Activated T-cell treated with anti-CD3 and anti-CD28 coated beads for 4 hours (primary cell): Measurements from ENCODE around the gene S100A16.

Experiments
- DNase-seq: peaks from one replicate; pipeline ENCODE4 v3.0.0-alpha.2; 2020

The S100A16 gene

DNA sequence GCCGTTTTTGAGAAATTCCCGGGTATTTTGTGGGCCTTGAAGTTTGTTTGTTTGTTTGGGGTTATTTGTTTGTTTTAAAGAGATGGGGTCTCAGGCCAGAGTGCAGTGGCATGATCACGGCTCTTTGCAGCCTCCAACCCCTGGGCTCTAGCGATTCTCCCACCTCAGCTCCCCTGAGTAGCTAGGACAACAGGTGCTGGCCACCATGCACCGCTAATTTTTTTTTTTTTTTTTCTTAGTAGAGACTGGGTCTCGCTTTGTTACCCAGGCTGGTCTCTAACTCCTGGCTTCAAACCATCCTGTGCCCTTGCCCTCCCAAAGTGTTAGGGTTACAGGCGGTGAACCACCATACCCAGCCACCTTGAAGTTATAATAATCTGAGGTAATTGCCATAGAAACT, 22.9 kb upstream of the S100A16 start:
- DNase-seq: no peak

DNA sequence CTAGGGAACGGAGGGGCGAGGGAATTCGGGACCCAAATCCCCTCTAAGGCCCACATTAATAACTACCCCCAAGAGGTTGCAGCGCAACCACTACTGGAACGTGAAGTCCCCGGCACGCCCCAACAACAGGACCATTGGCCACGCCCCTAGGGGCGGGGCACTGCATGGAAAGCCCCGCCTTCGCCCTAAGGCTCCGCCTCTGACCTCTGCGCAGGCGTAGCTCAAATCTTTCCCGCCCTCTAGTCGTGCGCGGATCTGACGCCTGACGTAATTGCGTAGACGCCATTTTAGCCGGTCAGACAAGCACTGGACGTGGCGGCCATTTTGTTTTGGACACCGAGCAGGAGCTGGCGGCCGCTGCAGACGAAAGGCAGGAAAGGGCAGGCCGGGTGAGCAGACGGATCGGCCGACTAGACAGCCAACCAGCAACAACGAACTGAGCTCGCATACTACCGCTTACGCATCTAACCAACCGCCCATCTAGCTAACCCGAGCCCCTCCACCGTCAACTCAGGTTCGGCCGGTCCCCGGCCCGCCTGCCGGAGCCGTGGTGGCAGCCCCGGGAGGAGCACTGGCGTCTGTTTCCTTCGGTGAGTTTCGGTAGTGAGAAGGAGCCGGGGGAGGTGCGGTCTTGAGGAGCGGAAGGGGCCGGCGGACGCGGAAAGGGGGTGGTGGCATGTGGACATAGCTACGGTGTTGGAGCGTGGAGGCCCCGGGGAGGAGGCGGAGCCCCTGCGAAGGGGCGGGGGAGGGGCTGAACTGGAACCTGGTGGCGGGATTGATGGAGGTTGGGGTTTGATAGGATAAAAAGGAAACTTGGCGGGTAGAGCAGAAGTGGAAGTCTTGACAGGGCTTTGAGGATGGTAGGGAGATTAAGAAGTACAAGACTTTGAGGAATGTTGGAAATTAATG, 21.1 kb upstream of the S100A16 start, which contains the start of gene CHTOP:
TSS of gene CHTOP (plus strand) at position 313 of the 912 bp plus-strand sequence. CDS start 2,523 bp downstream, outside the sequence.
- peak; percentile 97 for DNase-seq

DNA sequence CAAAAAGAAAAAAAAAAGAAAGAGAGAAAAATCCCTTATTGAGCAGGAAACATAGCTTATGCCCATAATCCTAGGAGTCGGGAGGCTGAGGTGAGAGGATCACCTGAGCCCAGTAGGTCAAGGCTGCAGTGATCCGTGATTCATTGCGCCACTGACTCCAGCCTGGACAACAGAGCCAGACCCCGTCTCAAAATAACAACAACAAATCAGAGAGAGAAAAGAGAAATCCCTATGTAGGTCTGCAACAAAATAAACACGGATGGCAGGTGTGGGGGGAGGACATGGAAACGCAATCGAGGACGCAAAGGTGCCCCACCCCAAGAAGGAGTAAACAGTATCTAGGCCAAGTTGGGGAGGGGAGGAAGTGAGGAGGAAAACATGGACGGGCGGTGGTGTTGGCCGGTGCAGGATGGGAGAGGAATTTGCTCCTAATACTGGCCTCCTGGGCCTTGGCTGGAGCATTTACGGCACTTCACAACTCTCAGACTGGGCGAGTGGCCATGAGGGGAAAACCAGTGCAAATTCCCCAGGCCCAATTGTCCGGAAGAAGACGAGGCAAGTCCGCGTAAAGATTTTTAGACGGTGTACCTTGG, 20.3 kb upstream of the S100A16 start:
- no peak for DNase-seq

DNA sequence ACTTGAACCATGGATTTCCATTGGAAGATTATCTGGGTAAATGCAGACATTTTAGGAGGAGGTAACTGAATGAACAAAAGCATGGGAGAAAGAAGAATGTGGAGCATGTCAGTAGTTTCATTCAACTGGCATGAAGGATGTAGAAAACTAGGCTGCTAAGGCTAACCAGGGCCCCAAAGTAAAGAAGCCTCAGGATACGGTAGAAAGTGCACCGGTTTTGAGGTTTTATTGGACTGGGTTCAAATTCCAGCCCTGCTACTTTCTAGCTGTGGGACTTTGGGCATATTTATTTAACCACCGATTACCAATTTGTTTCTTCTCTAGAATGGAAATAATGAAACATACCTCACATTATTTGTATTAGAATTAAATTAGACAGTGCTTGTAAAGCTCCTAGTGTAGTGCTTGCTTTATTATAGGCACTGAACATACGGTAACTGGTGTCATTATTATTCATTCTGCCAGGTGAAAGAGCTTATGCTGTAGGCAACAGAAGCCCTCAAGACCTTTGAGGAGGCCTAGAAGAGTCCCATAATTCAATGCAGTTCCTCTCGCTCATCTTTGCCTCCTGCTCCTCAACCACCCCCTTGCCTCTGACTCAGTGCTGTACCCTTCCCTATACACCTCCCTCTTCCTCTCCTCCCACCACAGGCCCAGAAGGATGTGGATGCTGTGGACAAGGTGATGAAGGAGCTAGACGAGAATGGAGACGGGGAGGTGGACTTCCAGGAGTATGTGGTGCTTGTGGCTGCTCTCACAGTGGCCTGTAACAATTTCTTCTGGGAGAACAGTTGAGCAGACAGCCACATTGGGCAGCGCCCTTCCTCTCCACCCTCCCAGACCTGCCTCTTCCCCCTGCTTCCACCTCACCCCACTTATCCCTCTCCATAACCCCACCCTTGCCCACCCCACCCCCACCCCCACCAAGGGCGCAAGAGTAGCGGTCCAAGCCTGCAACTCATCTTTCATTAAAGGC, 18.4 kb upstream of the S100A16 start:
- DNase-seq: no peak

DNA sequence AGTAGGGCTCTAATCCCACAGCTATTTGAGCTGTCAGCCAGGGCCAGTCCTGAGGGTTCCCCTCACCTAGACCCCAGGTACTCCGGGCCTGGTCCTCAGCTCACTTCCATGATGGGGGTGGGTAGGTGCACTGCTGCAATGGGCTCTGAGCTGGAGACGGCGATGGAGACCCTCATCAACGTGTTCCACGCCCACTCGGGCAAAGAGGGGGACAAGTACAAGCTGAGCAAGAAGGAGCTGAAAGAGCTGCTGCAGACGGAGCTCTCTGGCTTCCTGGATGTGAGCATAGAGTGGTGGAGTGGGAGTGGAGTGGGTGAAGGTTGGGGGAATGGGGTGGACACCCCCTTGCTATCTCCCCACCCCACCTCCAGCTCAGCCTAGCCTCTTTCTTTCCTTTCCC, 17.4 kb upstream of the S100A16 start:
- DNase-seq: no peak

DNA sequence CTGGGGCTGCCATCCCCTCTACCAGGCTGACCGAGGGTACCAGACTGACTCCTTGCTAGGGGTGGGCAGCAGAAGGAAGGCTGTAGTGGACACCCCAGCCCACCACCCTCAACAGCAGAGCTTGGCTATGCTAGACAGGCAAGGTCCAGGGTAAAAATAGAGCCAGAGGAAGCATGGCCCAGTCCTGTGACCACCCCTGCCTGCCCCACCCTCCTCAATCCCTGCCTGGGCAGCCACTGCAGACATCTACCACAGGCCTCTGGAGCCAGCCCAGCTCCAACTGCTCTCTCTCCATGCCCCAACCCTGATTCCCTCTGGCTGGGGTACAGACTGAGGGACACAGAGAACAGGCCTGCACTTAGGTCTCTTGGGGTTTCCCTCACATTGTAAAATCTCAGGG, 17.0 kb upstream of the S100A16 start:
- DNase-seq: no peak

DNA sequence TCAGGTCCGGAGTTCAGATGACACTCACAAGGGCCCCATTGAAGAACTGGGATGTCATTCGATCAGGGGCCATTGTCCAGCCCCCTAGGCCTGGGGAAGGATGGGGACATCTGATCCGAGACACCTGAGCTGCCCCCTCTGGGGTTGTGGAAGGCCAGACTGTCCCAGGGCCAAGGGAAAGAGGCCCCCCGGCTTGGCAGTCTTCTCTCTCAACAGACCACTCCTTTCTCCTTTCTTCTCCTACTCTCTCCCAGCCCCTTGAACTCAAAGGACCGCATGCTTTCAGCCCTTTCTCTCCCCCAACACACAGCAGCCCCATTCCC, 16.4 kb upstream of the S100A16 start:
- no peak for DNase-seq

DNA sequence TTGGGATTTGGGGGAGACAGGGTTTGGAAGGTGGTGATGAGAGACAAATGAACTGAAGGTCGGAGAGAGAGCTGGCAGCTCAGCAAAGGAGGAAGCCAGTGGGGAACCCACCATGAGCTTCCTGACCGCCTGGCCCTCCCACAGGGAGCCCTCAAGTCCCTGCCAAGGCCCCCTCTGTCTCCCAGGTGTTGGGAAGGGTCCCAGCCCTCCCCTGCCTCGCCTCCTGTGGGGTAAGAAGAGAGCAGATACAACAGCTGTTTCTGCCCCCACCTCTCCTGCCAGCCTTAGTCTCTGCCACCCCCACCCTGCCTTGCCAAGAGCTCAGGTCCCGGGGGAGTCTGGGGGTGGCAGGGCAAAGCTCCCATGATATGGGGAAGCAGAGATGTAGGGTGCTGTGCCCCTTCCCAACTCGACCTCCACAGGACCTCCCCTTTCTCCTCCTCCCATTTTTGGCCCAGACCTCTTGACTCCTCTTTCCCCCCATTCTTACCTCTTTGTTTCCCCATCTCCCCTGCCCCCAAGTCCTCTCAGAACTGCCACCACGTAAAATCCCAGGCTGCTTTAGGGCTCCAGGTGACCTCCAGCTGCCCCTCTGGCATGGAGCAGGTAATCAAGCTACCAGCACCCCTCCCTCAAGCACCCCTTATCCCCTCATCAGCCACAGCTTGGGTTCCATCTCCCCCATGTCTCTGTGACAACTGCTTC, 15.9 kb upstream of the S100A16 start:
- DNase-seq: no peak

DNA sequence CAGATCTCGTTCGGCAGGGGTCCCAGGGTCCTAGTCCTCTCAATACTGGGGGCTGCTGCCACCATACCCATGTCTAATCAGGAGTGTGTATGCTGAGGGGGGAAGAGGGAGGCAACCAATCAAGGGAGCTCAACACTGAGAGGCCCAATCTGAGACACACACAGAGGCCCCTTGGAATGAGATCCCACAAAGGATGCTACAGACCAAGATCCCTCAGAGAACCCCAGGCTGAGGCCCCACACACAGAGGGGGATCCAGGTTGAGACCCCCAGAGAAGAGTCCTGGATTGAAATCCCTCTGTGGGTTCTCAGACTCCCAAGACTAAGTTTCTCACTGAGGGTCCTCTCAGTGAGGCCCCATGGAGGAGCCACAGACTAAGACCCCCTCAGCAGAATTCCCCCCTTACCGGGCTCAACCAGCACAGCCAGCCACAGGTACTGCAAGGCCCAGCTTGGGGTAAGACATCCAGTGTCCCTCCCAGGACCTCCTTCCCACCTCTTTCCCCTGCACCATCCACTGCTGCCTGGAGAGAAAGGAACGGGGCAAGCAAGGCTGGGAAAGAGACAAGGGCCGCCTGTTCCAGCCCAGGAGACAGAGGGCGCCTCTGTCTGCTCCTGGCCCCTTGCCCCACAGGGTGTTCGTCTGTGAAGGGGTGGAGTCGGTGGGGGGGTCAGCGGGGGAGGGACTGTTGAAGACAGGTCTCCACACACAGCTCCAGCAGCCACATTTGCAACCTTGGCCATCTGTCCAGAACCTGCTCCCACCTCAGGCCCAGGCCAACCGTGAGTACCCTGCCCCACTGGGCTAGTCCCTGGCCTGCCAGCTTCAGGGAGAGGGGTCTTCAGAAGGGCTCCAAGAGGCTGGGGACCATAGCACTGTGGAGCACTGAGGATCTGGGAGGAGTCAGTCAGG, 15.0 kb upstream of the S100A16 start, which contains the start of gene S100A1:
TSS of gene S100A1 (plus strand) at position 720 of the 912 bp plus-strand sequence. CDS start 2,088 bp downstream, outside the sequence.
- DNase-seq: no peak

DNA sequence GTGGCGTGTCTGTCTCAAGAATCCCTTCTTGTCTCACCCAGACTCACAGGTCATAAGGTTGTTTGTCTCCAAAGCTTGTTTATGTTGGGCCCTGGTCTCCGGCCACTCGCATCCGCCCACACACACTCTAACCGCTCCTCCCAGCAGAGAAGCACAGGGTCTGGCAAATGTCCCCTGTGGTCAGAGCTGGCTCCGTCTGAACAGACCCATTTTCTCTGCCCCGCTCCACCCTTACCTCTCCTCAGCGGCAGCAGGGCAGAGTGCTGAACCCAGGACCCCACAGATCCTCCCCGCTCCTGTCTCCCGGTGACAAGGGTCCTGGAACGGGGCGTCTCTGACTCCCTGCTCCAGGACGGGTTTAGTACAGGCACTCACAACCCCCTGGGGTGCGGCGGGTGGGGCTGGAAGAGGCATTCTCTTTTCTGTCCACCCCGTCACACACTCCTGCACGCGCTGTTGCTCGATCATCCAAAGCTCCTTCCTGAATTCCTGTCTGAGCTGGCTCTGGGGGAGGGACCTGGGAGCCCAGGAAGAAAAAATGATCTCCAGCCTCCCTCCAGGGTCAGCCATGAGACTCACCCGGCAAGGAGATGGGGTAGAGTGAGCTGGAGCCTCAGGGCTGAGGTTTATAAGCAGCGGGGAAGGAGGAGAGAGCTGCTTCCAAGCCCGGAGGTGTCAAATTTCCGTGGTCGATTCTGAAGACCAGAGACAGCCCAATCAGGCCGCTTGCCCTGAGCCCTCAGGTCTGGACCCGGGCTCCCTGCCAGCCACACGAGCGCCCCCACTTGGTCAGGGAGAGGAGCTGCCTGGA, 14.2 kb upstream of the S100A16 start, which contains the start of gene S100A13:
TSS of gene S100A13 (minus strand) at position 602 of the 811 bp plus-strand sequence. CDS start 1,033 bp downstream, outside the sequence.
- DNase-seq: no peak

DNA sequence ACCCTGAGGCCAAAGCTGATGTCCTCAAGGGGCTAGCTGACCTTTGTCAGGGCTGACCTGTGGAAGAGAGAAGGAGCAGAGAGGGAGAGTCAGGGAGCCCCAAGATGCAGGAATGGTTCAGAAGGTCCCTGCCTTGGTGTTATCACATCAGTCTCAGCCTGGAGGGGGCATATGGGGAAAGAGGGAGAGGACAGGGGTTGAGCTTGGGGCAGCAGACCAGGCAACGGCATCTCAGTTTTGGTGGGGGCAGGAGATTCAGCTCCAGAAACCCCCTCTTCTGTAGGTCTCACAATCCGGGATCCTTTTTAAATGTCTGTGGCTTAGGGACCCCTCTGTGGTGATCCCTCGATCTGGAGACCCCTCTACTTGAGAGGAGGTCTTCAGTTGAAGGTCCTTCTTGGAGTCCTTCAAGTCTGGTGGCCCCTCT, 13.6 kb upstream of the S100A16 start:
- DNase-seq: no peak

DNA sequence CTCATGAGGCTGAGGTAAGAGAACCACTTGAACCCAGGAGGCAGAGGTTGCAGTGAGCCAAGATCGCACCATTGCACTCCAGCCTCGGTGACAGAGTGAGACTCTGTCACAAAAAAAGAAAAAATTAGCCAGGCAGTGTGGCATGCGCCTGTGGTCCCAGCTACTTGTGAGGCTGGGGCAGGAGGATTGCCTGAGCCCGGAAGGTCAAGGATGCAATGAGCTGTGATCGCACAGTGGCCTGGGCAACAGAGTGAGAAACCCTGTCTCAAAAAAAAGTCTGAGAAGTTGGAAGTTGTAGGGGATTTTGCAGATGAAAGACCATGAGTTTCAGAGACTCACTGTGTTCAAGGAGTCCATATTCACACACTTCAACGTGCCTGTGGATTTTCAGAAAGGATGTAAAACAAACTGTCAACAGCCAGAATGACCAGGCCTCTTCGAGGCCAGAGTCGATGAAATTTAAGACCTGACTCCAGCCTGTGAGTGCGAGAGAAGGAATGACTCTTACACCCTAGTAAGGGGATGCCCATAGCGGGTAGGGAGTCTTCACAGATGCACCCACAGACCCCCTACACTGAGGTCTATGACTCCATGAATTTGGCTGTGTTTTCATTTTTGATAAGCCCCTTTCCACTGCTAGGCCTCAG, 12.2 kb upstream of the S100A16 start:
- DNase-seq: no peak

DNA sequence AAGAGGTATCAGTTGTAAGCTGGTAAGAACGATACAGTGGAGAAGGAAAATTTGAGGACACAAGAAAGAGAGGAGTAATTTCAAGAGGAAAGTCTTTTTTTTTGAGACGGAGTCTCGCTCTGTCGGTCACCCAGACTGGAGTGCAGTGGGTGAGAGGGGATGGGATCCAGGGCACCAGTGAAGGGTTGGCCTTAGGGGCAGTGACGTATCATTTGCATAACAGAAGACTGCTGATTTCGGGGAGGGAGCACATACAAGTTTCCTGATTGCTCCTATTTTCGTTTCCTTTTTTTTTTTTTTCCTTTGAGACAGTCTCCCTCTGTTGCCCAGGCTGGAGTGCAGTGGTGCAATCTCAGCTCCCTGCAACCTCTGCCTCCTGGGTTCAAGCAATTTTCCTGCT, 10.2 kb upstream of the S100A16 start:
- no peak for DNase-seq

DNA sequence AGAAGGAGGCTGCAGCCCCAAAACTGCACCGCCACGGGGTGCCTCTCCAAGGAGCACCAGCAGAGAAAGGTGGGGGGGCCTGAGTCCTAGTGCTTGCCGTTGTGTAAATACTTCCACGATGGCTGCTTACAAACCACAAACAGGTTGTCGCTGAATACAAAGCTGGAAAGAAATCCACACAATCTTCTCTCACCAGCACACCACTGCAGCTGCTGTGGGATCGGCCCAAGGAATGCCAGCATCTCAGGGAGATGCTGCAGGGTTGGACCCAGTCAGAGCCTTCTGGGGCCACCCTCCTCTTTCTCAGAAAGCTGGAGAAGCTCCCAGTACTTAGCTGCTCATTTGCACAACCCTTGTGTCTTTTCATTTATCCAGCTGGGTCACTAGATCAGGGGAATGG, 6.2 kb upstream of the S100A16 start:
- no peak for DNase-seq

DNA sequence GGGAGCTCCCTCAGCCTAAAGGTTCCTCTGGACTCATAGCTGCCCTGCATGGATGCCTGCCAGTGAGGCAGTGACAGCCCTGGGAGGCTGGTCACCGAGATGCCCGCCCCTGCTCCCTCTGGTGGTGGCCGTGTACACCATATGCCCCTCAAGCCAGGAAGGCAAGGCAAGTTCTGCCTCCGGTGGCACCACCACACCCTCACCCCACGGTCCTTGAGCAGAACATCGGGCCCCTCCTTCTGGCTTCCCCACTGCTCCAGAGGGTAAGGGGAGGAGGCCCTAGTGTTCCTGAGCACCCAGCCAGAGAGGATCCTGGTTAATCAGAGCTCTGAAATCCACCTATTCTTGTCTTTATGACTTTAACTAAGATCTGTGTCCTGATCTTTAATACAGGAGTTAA, 4.7 kb upstream of the S100A16 start:
- no peak for DNase-seq

DNA sequence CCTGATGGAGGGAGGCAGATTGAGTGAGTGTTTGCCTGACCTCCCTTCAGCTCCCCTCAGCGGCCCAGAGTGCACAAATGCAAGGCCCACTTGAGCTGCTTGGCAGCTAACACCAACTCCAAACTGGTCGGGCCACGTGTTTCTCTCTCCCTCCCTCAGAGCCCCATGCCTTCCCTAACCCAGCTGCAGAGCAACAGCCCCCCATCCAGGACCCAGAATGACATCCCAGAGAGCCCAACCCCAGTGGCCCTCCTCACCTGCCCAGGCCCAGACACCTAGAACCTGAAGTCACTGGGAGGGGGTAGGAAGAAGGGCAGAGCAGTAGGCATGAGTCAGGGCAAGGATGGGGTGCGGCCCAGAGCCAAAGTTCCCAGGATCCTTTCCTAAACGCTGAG, 4.0 kb upstream of the S100A16 start:
- DNase-seq: no peak

DNA sequence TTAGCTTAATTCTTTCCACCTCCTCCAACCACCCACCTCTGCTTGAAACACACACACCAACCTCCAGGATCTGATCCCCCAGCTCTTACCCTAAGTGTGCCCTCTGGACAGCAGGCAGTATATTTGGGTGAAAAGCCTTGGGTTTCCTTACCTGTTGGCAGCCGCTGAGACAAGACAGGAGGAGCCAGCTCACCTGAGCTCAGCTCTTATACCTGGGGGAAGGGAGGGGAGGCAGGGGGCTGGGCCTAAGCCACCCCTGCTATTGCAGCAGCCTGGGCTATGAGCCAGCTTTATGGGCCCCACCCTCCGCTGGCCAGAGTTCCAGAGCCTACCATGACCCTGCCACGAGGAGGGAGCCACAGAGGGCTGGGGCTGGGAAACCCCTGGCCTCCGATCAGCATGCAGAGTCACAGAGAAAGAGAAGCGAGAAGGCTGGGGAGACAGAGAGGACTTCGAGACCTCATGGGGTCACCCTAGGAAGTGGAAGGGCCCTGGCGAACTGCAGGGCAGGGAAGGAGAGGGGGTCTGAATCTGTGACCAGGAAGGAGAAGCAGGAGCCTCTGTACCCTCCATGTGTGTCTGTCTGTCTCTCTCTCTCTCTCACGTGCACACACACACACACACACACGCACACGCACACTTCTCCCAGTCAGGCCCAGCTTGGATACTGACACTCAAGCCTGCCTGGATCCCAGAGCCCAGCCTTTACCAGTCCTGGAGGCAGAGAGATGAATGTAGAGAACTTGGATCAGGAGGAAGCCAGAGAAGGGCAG, 3.4 kb upstream of the S100A16 start, which contains the start of gene S100A14:
TSS of gene S100A14 (minus strand) at position 182 of the 773 bp plus-strand sequence. CDS start 467 bp downstream, outside the sequence.
- no peak for DNase-seq

DNA sequence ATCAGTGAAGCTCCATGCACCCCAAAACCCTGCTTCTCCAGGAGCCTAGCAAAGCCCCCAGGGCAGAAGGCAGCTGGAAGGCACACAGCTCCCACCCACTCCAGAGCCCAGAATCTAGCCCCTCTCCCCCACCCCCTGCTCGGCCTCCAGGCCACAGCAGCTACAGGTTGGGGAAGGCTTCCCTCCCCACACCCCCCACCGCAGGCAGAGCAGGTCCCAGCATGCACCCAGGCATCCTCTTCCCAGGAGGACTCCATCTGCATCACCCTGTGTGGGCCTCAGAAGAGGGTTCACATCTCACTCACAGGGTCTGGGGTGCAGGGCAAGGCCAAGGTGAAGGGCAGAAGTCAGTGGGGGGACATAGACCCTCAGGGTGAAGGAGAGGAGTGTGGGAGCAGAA, 2.5 kb upstream of the S100A16 start:
- no peak for DNase-seq

DNA sequence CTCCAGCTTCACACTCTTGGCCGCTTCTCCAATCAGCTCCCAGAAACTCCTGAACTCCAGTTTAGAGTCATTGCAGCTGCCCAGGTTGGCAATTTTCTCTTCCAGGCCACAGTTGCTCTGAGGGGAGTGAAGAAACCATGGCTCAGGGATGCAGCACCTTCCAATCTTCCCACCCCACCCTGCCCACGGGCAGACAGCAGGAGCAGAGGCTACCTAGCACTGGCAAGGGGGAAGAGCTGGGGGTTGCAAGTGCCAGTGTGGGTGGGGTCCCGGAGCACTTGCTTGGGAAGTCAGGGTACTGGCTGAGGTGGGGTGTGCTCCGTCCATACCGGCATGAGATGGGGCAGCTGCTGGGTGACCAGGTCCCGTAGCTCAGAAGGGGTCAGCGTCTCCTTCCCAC, 2.0 kb upstream of the S100A16 start:
- DNase-seq: no peak
